Esophagus muscularis mucosa (tissue), 4 donors: ENCODE measurements around the gene EIF5AL1. TPM values are rescaled to one million over a fixed set of nuclear protein-coding genes. Genes with fewer than 3 reads are reported as not detected.
"Not testable (repeated sequence)": the region's sequence is repeated elsewhere in the genome, so short reads cannot be mapped to it uniquely, and the experiment has no call there.

Source experiments
- DNase-seq: peaks from one replicate; pipeline ENCODE4 v3.0.0-alpha.2; 2017; ENCODE audit errors: extremely low spot score
- H3K27ac ChIP-seq, 4 donors: fragments of 200-600 bp; sonication (generic); replicated peaks in 1 of 4; 1 replicate in 3 of 4; 2 replicates in 1 of 4; pipeline ENCODE4 v1.5.1; 2016 to 2019; ENCODE audit warnings: mild to moderate bottlenecking in 1 of 4
- H3K27me3 ChIP-seq, 4 donors: fragments of 200-600 bp; sonication (generic); one replicate each; pipeline versions ENCODE4 v1.5.1 to v1.6.0; 2016 to 2019
- H3K36me3 ChIP-seq, 4 donors: fragments of 200-600 bp; sonication (generic); one replicate each; pipeline ENCODE4 v1.5.1; 2016 to 2019
- H3K4me1 ChIP-seq, 4 donors: fragments of 200-600 bp; sonication (generic); one replicate each; pipeline ENCODE4 v1.5.1; 2016 to 2019
- H3K4me3 ChIP-seq, 4 donors: fragments of 200-600 bp; sonication (generic); 1 replicate in 2 of 4; 2 replicates in 2 of 4; pipeline ENCODE4 v1.5.1; 2016 to 2019; ENCODE audit warnings: mild to moderate bottlenecking in 4 of 4, moderate library complexity in 1 of 4
- H3K9me3 ChIP-seq, 4 donors: fragments of 200-600 bp; sonication (generic); 1 replicate in 3 of 4; 2 replicates in 1 of 4; pipeline ENCODE4 v1.5.1; 2016 to 2019
- CTCF ChIP-seq, 3 experiments: fragments of 200-600 bp in 2 of 3; fragments of 450-650 bp in 1 of 3; sonication (generic) in 2 of 3; IDR thresholded peaks; one replicate each; pipeline ENCODE4 v1.5.1; 2017 to 2019; ENCODE audit warnings: antibody characterized with exemption in 3 of 3, mild to moderate bottlenecking in 2 of 3, moderate library complexity in 1 of 3
- EP300 ChIP-seq: sonication (generic); formaldehyde crosslinking; IDR thresholded peaks from one replicate; pipeline ENCODE4 v1.6.1; 2017; ENCODE audit warnings: antibody characterized with exemption
- POLR2A ChIP-seq: fragments of 450-650 bp; IDR thresholded peaks from one replicate; pipeline ENCODE4 v1.6.1; 2017; ENCODE audit warnings: antibody characterized with exemption, moderate library complexity, mild to moderate bottlenecking, low read depth
- POLR2AphosphoS5 ChIP-seq, 2 donors: sonication (generic); formaldehyde crosslinking; IDR thresholded peaks; one replicate each; pipeline ENCODE4 v1.6.1; 2017; ENCODE audit warnings: antibody characterized with exemption in 2 of 2
- WGBS: methylation state at CpG from one replicate; pipeline ENCODE4 v1.1.5; 2018; 5-methylcytosine and 5-hydroxymethylcytosine counted together
- intact Hi-C: fragments of 100-400 bp; cut with DNase I; formaldehyde crosslinking; loops from one replicate; pipeline ENCODE4 v1.15.1; 2023
- total RNA-seq, 4 donors: library from RNA; depleted of rRNA; stranded (reverse); fragments of >200 nt; gene quantifications; one replicate each; pipeline versions ENCODE4 v1.1.0 to v1.2.1, GENCODE V29; 2016

The EIF5AL1 gene
- total RNA-seq, 4 donors from 2014 or later, result 0.11 to 0.42 (median 0.17) TPM; not detected in 1

DNA sequence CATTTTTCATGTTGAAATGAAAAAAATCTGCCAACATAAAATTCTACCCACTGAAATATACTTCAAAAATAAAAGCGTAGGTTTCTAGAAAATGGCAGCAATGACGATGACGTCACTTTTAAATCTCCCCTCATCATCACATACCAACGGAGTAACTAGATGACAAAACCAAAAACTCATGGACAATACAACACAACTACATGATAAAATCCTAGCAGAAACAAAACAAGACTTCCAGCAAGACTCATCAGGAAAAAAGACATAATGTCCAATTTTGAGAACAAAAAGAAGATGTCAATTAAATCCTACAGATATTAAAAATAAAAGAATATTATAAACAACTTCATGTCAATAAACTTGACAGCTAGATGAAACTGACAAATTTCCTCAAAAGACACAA, 15.9 kb downstream of the EIF5AL1 start:
- H3K9me3 ChIP-seq, DNase-seq, H3K4me3 ChIP-seq, H3K27ac ChIP-seq, H3K27me3 ChIP-seq, H3K4me1 ChIP-seq, intact Hi-C loops, H3K36me3 ChIP-seq: not testable (repeated sequence)
- WGBS, result no CpG with 5 or more reads among the region's 4 CpGs

GRCh38 chr10:79533142-79533902, 21.0 kb downstream of the EIF5AL1 start:
- DNase-seq, H3K9me3 ChIP-seq, H3K36me3 ChIP-seq, H3K27ac ChIP-seq, intact Hi-C loops, H3K4me1 ChIP-seq, H3K27me3 ChIP-seq, H3K4me3 ChIP-seq: not testable (repeated sequence)
- 59% methylated on average over 9 of the region's 11 CpGs for WGBS

DNA sequence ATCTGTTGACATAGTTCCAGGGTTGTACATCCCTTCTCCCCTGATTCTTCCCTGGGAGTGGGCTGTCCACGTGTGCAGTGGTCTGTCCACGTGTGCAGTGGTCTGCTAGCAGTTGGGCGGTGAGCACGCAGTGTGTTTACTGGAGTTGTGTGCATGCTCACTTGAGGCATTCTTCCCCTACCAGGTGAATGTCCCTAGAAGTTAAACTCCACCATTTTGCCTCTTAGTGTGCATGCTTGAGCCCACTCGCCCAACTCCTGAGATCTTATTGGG, 21.5 kb downstream of the EIF5AL1 start:
- H3K27me3 ChIP-seq, H3K4me1 ChIP-seq, H3K9me3 ChIP-seq, H3K27ac ChIP-seq, H3K36me3 ChIP-seq, DNase-seq, intact Hi-C loops, H3K4me3 ChIP-seq: not testable (repeated sequence)
- WGBS, result no CpG with 5 or more reads among the region's 5 CpGs

DNA sequence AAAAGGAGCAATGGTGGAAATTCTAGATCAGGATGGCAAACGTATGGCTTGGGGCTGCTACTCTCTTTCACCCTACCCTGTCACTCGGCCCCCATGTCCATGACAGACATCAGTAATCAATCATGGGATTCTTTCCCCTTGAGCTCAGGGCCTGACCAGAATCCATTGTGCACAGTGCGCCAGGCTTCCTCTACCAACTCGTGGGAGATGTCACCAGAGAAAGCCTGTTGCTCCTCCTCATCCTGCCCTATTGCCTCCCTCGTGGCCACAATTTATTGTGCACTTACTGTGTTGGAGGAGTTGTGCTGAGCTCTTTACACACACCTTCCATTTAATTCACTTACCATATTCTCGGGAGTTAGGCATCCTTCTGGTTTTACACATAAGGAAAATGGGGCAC, 26.0 kb downstream of the EIF5AL1 start:
- WGBS, result 83% methylated on average over 6 of the region's 6 CpGs
- DNase-seq, intact Hi-C loops, H3K4me1 ChIP-seq, H3K27ac ChIP-seq, H3K9me3 ChIP-seq, H3K27me3 ChIP-seq, H3K36me3 ChIP-seq, H3K4me3 ChIP-seq: not testable (repeated sequence)

DNA sequence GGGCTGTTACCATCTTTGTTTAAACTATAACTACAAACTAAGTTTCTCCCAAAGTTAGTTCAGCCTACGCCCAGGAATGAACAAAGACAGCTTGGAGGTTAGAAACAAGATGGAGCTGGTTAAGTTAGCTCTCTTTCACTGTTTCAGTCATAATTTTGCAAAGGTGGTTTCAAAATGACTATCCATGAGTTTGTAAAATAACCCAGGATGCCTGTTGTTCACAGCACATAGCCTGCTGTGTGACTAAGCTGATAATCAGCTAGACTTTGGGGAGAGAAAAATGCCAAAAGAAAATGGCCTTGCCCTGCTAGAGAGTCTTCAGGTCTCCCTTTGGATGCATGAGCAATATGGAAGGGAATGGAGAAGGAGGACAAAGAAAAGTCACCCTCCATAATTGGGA, 28.6 kb downstream of the EIF5AL1 start:
- WGBS, result 90% methylated on average over 1 of the region's 1 CpG
- H3K4me3 ChIP-seq, H3K27ac ChIP-seq, DNase-seq, H3K4me1 ChIP-seq, H3K36me3 ChIP-seq, H3K9me3 ChIP-seq, intact Hi-C loops, H3K27me3 ChIP-seq: not testable (repeated sequence)

- Histone ChIP-seq H3K36me3 (no peaks in the 10 kb centered on the region), H3K27me3 (no peaks in the 10 kb centered on the region), H3K9me3 (no peaks in the 10 kb centered on the region), H3K27ac (no peak overlapping the region), H3K4me1 (no peaks in the 10 kb centered on the region), H3K4me3 (no peak overlapping the region)
- 68% methylated on average over 2 of the region's 2 CpGs for whole genome bisulfite sequencing
- no peak for TF ChIP-seq CTCF (IDR thresholded peaks at IDR 0.05)
- no peak for TF ChIP-seq POLR2A
- TF ChIP-seq EP300, result no peak
- no peak for TF ChIP-seq POLR2AphosphoS5 (IDR thresholded peaks at IDR 0.05)
- intact Hi-C loops, result no loop called here
- DNase-seq, result no peak
Measured at GRCh38 chr10:79542626-79543025, 30.3 kb downstream of the EIF5AL1 start.

DNA sequence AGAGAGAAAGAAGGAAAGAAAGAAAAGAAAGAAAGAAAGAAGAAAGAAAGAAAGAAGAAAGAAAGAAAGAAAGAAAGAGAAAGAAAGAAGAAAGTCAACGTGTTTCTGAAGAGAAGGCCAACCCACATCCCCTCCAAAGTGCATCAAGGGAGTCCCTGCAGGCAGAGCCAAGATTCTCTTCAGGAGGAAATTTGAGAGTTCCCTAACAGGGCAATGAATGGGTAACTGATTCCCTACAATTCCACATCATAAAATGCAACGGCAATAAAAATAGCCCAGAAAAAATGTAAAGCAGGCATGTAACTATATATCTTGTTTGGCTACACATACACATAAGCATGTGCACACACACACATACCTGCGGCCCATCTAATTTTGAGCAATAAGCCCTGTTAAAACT, 32.1 kb downstream of the EIF5AL1 start:
- H3K4me3 ChIP-seq, intact Hi-C loops, DNase-seq, H3K36me3 ChIP-seq, H3K27ac ChIP-seq, H3K27me3 ChIP-seq, H3K9me3 ChIP-seq, H3K4me1 ChIP-seq: not testable (repeated sequence)
- 93% methylated on average over 3 of the region's 3 CpGs for WGBS

DNA sequence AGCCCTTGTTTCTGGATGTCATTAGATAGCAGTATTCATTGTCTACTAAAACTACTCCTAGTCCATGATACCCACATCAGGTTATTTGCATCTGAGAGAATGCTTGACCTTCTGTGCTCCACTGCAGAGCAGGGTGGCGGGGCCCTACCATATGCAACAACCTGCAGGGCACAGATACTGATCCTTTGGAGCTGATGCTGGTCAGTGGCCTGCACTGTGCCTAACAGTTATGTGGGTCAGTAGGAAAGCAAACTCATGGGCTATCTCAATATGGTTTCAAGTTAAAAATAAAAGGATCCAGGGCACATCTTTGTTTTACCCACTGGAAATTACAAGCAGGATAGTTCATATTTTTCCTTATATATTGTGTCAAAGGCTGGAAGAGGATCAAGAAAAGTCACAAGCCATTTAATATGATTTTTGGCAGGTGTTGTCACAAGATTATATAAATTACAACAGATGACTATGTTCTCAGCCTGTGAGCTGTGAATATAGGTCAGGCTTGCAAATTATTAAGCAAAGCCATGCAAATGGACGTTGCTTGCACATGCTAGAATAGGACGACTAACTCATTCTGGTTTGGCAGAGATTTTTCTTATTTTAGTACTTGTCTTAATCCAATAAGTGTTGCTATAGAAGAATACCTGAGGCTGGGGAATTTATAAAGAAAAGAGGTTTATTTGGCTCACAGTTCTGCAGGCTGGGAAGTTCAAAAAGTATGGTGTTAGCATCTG, 32.8 kb downstream of the EIF5AL1 start:
- H3K4me1 ChIP-seq, H3K4me3 ChIP-seq, H3K9me3 ChIP-seq, intact Hi-C loops, DNase-seq, H3K27me3 ChIP-seq, H3K27ac ChIP-seq, H3K36me3 ChIP-seq: not testable (repeated sequence)
- 74% methylated on average over 3 of the region's 3 CpGs for whole genome bisulfite sequencing

- H3K9me3 ChIP-seq, H3K36me3 ChIP-seq, H3K4me3 ChIP-seq, H3K4me1 ChIP-seq, H3K27me3 ChIP-seq, H3K27ac ChIP-seq, intact Hi-C loops, DNase-seq: not testable (repeated sequence)
- 41% methylated on average over 2 of the region's 2 CpGs for WGBS
Measured at GRCh38 chr10:79547128-79547527, 34.8 kb downstream of the EIF5AL1 start.
